Endodermal cell (in vitro differentiated cells): Measurements from ENCODE around the gene PRKAR2B. TPM values are rescaled to one million over a fixed set of nuclear protein-coding genes. Genes with fewer than 3 reads are reported as not detected.
A peak's percentile ranks its signal among the peaks of the same experiment; 100 is the strongest.

Experiments used
- DNase-seq: peaks from one replicate; pipeline ENCODE4 v3.0.0-alpha.2; 2017
- H3K27ac ChIP-seq: 2 replicates; pipeline ENCODE4 v1.5.1; 2013; ENCODE audit warnings: mild to moderate bottlenecking, low read depth, low read length, moderate library complexity
- H3K27me3 ChIP-seq: 2 replicates; pipeline ENCODE4 v1.6.1; 2013; ENCODE audit warnings: mild to moderate bottlenecking, low read length, moderate library complexity; ENCODE audit not compliant: insufficient read depth, control insufficient read depth, poor library complexity, severe bottlenecking
- H3K36me3 ChIP-seq: 2 replicates; pipeline ENCODE4 v1.7.0; 2013; ENCODE audit warnings: mild to moderate bottlenecking, low read length, moderate library complexity; ENCODE audit not compliant: control insufficient read depth, insufficient read depth
- H3K4me1 ChIP-seq: one replicate; pipeline ENCODE4 v1.7.0; 2013; ENCODE audit warnings: low read length; ENCODE audit not compliant: control insufficient read depth, insufficient read depth
- H3K4me3 ChIP-seq: 2 replicates; pipeline ENCODE4 v1.5.1; 2013; ENCODE audit warnings: mild to moderate bottlenecking, low read length, moderate library complexity
- H3K9ac ChIP-seq: 2 replicates; pipeline ENCODE4 v1.6.1; 2013; ENCODE audit warnings: mild to moderate bottlenecking, low read length, moderate library complexity; ENCODE audit not compliant: poor library complexity, severe bottlenecking; ENCODE audit errors: extremely low read depth
- H3K9me3 ChIP-seq: 2 replicates; pipeline ENCODE4 v1.6.1; 2013; ENCODE audit warnings: mild to moderate bottlenecking, low read length, moderate library complexity; ENCODE audit not compliant: control insufficient read depth
- H3K27ac Mint-ChIP-seq: 2 replicates; pipeline ENCODE4 v1.8.0; 2020; ENCODE audit warnings: mixed read lengths
- H3K27me3 Mint-ChIP-seq: 2 replicates; pipeline ENCODE4 v1.8.0; 2021; ENCODE audit warnings: mild to moderate bottlenecking, mixed read lengths; ENCODE audit not compliant: insufficient read depth
- H3K36me3 Mint-ChIP-seq: 2 replicates; pipeline ENCODE4 v1.8.0; 2020; ENCODE audit warnings: low read depth, mixed read lengths
- H3K4me1 Mint-ChIP-seq: 2 replicates; pipeline ENCODE4 v1.8.0; 2020; ENCODE audit warnings: mixed read lengths
- H3K4me3 Mint-ChIP-seq: 2 replicates; pipeline ENCODE4 v1.8.0; 2020; ENCODE audit warnings: mild to moderate bottlenecking, moderate library complexity, mixed read lengths
- H3K9me3 Mint-ChIP-seq: 2 replicates; pipeline ENCODE4 v1.8.0; 2020; ENCODE audit warnings: mild to moderate bottlenecking, mixed read lengths
- WGBS, 2 experiments: methylation state at CpG; one replicate each; pipeline versions ENCODE4 v1.1.5 to v1.1.7; 2013; ENCODE audit warnings: missing lambda C conversion rate in 2 of 2, mixed read lengths in 1 of 2; ENCODE audit not compliant: insufficient coverage in 1 of 2, insufficient read length in 1 of 2; 5-methylcytosine and 5-hydroxymethylcytosine counted together
- total RNA-seq, 2 donors: library from RNA; stranded (reverse); fragmentation: NEBNext Ultra II Directional in 1 of 2; extraction: Animal tissue kit (Norgen Biotek cat#: 25700) in 1 of 2; gene quantifications; 2 replicates in 1 of 2; 3 replicates in 1 of 2; pipeline ENCODE4 v1.2.1, GENCODE V29; 2021
- TF ChIP-seq, protein P1 (sequence below): fragments of 200-600 bp; sonication (generic); conservative IDR thresholded peaks from 2 replicates; pipeline ENCODE4 v1.5.0; 2021; ENCODE audit warnings: antibody characterized with exemption, mild to moderate bottlenecking

PRKAR2B gene
- total RNA-seq, 2 donors from 2014 or later, result 7.3 to 10.2 TPM

DNA sequence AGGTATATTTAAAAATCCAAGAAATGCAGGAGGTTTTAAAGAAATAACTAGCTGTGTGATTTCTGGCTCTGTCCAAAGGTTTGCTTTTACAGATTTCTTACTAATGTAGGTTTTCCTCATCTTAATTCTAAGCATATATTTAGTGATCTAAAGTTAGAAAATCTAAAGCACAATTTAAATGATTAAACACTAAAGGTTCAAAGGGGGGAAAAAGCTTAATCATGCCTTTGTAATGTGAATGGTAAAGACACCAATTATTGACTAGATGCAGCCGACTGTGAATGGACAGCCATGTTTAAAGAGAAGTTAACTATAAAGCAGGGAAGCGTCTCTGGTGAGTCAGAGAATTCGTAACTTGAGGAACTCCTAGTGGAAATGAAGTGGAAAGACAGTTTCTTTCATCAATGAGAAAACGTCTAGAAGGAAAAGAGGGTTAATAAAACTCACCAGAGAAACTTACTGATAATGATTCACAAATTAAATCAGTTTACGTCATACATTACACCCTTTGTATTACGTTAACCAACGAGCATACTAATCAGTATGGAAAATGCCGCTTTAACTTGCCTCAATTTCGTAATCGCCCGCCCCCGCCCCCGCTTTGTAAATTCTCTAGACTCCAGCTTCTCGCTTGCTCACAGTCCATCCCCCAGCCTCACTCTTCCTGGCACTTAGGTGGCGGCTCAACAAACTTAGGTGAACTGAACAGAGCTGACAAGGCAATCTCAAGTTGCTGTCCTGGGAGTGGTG, 123.2 kb downstream of the PRKAR2B start:
- H3K4me1 Mint-ChIP-seq, result peaks cover 5% of the 10 kb centered on the region
- peak overlapping the region; percentile 100 for H3K27ac Mint-ChIP-seq
- DNase-seq, result no peak
- Histone ChIP-seq H3K36me3 (no peaks in the 10 kb centered on the region), H3K4me3 (peak overlapping the region; percentile 89), H3K9me3 (no peaks in the 10 kb centered on the region), H3K27ac (peak overlapping the region; percentile 91), H3K27me3 (no peaks in the 10 kb centered on the region), H3K4me1 (no peaks in the 10 kb centered on the region), H3K9ac (peak overlapping the region; percentile 95)
- peak overlapping the region; percentile 97 for H3K4me3 Mint-ChIP-seq
- no peaks in the 10 kb centered on the region for H3K9me3 Mint-ChIP-seq
- 1% methylated on average over 13 to 15 of the region's 15 CpGs for WGBS, 2 experiments
- H3K27me3 Mint-ChIP-seq, result no peaks in the 10 kb centered on the region
- TF ChIP-seq, protein P1, sequence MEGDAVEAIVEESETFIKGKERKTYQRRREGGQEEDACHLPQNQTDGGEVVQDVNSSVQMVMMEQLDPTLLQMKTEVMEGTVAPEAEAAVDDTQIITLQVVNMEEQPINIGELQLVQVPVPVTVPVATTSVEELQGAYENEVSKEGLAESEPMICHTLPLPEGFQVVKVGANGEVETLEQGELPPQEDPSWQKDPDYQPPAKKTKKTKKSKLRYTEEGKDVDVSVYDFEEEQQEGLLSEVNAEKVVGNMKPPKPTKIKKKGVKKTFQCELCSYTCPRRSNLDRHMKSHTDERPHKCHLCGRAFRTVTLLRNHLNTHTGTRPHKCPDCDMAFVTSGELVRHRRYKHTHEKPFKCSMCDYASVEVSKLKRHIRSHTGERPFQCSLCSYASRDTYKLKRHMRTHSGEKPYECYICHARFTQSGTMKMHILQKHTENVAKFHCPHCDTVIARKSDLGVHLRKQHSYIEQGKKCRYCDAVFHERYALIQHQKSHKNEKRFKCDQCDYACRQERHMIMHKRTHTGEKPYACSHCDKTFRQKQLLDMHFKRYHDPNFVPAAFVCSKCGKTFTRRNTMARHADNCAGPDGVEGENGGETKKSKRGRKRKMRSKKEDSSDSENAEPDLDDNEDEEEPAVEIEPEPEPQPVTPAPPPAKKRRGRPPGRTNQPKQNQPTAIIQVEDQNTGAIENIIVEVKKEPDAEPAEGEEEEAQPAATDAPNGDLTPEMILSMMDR, result peak; percentile 68
- peaks cover 4% of the 10 kb centered on the region for H3K36me3 Mint-ChIP-seq

DNA sequence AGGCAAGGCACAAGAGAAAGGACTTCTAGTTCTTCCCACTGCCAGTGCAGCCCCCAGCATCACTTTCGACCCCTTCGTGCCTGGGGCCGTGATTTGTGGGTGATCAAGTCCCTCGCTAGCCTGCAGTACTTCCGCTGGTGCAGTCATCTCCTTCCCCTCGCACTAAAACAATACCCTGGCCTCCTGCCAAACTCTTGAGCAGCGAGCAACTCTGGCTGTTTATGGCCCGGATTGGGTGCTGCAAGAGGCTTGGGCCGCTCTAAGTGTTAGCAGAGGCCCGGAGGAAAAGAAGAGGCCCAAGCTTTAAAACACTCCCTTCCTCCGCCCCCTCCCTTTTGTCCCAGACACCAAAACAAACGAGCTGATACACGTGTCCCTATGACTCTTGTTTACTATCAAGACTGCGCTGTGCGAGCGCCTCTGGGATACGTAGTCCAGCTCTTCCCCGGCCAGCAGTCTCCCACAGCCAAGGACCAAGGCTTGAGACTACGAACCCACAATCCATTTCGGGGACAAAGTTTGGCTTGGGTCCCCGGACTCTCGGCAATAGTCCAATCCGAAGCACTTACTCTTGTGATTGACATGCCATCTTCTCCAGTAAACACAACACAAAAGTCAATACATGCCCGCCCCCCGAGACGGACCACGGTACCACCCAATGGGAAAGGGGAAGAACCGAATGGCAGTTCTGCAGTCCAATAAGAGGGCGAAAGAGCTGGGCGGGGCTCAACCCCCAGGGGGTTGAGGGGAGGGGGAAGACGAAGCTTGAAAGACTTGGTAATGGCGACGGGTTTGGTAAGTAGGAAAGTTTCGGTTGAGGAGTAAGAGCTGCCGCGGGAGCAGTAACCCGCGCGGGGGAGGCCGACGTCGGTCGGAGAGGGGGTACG, 124.0 kb downstream of the PRKAR2B start, which contains the start of gene HBP1:
Gene HBP1 (plus strand): TSS at position 771 of the 887 bp plus-strand sequence. CDS start 10,891 bp downstream, outside the sequence.
- H3K4me1 Mint-ChIP-seq, result peaks cover 8% of the 10 kb centered on the region
- 0% methylated on average over 23 to 44 of the region's 44 CpGs for WGBS, 2 experiments
- TF ChIP-seq, protein P1, result no peak

More for the DNA sequence above, 124.0 kb downstream of the PRKAR2B start, which contains the start of gene HBP1:
- peak within 1 kb of the TSS; percentile 98 for H3K9ac ChIP-seq
- Mint-ChIP-seq H3K4me3 (peak within 1 kb of the TSS; percentile 97), H3K36me3 (peaks cover 4% of the 10 kb centered on the region), H3K9me3 (no peaks in the 10 kb centered on the region), H3K27me3 (no peaks in the 10 kb centered on the region), H3K27ac (peak within 1 kb of the TSS; percentile 100)
- peak; percentile 99 for DNase-seq
- no peaks in the 10 kb centered on the region for H3K36me3 ChIP-seq
- H3K27me3 ChIP-seq, result no peaks in the 10 kb centered on the region
- peak within 1 kb of the TSS; percentile 89 for H3K4me3 ChIP-seq
- H3K27ac ChIP-seq, result peak within 1 kb of the TSS; percentile 97
- no peaks in the 10 kb centered on the region for H3K9me3 ChIP-seq
- H3K4me1 ChIP-seq, result no peaks in the 10 kb centered on the region
